Memory B cell (primary cell): Measurements from ENCODE around the gene RTN4RL2.

Experiments
- ATAC-seq: fragments of 150-1000 bp; cut with Tn5 transposase; 2 replicates; pipeline ENCODE4 v1.10.0; 2021; ENCODE audit warnings: low read depth, mild to moderate bottlenecking, moderate library complexity
- DNase-seq, 2 donors: peaks; one replicate each; pipeline ENCODE4 v3.0.0; 2022; ENCODE audit warnings: low spot score in 2 of 2
- H3K27ac Mint-ChIP-seq: one replicate; pipeline ENCODE4 v1.8.0; 2022; ENCODE audit warnings: mild to moderate bottlenecking, moderate library complexity, mixed read lengths
- H3K27me3 Mint-ChIP-seq: one replicate; pipeline ENCODE4 v1.8.0; 2022; ENCODE audit warnings: mixed read lengths
- H3K36me3 Mint-ChIP-seq: one replicate; pipeline ENCODE4 v1.8.0; 2022; ENCODE audit warnings: mild to moderate bottlenecking, mixed read lengths
- H3K4me1 Mint-ChIP-seq: one replicate; pipeline ENCODE4 v1.8.0; 2022; ENCODE audit warnings: mixed read lengths
- H3K4me3 Mint-ChIP-seq: one replicate; pipeline ENCODE4 v1.8.0; 2022; ENCODE audit warnings: mild to moderate bottlenecking, moderate library complexity, mixed read lengths
- H3K9me3 Mint-ChIP-seq: one replicate; pipeline ENCODE4 v1.8.0; 2022; ENCODE audit warnings: mixed read lengths

The RTN4RL2 gene

DNA sequence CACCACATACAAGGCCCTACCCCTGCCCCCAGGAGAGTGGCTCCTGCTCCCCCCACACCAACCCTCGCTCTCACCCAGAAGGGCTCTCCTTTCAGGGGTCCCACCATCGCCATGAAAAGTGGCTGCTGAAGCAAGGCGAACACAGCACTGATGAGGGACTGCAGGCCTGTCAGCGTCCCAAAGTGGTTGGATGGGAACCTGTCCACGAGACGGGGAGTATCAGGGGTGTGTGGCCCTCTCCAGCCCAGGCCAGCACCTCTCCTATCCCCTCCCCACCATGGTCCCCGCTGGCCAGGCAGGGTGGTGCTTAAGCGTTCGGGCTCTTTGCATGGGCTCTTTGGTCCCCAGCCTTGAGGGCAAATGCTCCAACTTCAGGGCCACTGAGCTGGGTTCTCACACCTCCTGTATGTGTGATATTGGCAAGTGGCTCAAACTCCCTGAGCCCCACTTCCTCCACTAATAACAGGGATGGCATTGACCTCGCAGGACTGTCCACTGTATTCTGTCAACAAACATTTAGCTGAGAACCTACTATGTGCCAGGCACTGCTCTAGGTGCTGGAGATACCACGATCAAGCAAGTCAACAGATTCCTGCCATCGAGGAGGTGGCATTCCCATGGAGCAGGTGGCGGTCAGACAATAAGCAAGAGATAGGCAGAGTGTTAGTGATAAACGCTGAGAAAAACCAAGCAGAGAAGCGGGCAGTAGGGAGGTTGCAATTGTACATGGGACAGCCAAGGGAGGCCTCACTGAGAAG, 26.9 kb downstream of the RTN4RL2 start:
- no peak for ATAC-seq
- H3K27ac Mint-ChIP-seq: no peak overlapping the region
- H3K4me3 Mint-ChIP-seq: no peak overlapping the region
- peaks cover 13% of the 10 kb centered on the region for H3K4me1 Mint-ChIP-seq
- peaks cover 1% of the 10 kb centered on the region for H3K27me3 Mint-ChIP-seq
- H3K36me3 Mint-ChIP-seq: peaks cover 2% of the 10 kb centered on the region
- no peak for DNase-seq
- no peaks in the 10 kb centered on the region for H3K9me3 Mint-ChIP-seq

GRCh38 chr11:57487920-57488659, 27.8 kb downstream of the RTN4RL2 start:
- peak overlapping the region; percentile 9 for H3K27ac Mint-ChIP-seq
- no peak overlapping the region for H3K4me3 Mint-ChIP-seq
- H3K36me3 Mint-ChIP-seq: peaks cover 2% of the 10 kb centered on the region

GRCh38 chr11:57490456-57491248, 30.3 kb downstream of the RTN4RL2 start:
- Mint-ChIP-seq H3K27me3 (no peaks in the 10 kb centered on the region), H3K36me3 (peaks cover 2% of the 10 kb centered on the region), H3K4me1 (no peaks in the 10 kb centered on the region), H3K27ac (no peak overlapping the region), H3K4me3 (no peak overlapping the region), H3K9me3 (no peaks in the 10 kb centered on the region)
- DNase-seq: no peak
- no peak for ATAC-seq

More at GRCh38 chr11:57487920-57488659, 27.8 kb downstream of the RTN4RL2 start:
- no peaks in the 10 kb centered on the region for H3K27me3 Mint-ChIP-seq
- ATAC-seq (no peak), DNase-seq (no peak)
- H3K4me1 Mint-ChIP-seq: peaks cover 10% of the 10 kb centered on the region
- H3K9me3 Mint-ChIP-seq: no peaks in the 10 kb centered on the region

DNA sequence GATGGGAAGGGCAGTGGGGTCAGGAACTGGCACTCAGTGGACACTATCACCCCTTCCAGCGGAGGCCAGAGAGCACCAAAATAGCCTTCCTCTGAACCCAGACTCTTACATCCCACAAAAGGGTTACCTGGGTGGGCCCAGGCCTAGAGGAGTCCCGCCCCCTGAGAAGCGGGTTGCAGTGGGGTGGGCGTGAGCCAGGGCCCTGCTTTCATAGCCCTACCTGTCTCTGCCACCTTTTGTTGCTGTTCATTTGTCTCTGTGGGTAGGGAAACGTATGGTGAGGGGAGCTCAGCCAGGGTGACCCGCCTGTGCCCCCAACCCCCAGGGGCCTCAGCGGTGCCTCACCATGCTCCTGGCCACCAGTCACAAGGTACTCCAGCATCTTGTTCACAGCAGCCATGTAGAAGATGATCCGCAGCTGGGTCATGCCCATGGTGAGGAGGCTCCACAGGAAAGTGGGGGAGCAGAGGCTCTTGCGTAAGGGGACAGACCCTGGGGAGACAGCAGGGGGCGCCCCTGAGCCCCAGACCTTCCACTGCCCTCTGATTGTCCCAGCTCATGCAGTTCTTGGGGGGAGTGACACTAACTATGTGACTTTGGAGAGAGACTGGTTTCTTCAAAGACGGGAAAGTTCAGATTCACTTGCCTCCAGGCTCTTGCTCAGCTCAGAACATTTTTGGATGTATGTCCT, 31.2 kb downstream of the RTN4RL2 start:
- no peak for DNase-seq
- H3K27me3 Mint-ChIP-seq: no peaks in the 10 kb centered on the region
- peaks cover 2% of the 10 kb centered on the region for H3K36me3 Mint-ChIP-seq
- H3K4me3 Mint-ChIP-seq: no peak overlapping the region
- no peak overlapping the region for H3K27ac Mint-ChIP-seq
- no peaks in the 10 kb centered on the region for H3K4me1 Mint-ChIP-seq
- ATAC-seq: peak; percentile 41
- no peaks in the 10 kb centered on the region for H3K9me3 Mint-ChIP-seq

- Mint-ChIP-seq H3K27ac (no peak overlapping the region), H3K27me3 (no peaks in the 10 kb centered on the region), H3K9me3 (no peaks in the 10 kb centered on the region), H3K4me1 (no peaks in the 10 kb centered on the region), H3K36me3 (no peaks in the 10 kb centered on the region), H3K4me3 (no peak overlapping the region)
- ATAC-seq: peak; percentile 83
- peak; percentile 59 to 79 for DNase-seq
Measured at GRCh38 chr11:57493507-57494503, 33.5 kb downstream of the RTN4RL2 start.

- Mint-ChIP-seq H3K36me3 (peaks cover 2% of the 10 kb centered on the region), H3K4me3 (no peak overlapping the region), H3K27me3 (no peaks in the 10 kb centered on the region), H3K4me1 (peaks cover 3% of the 10 kb centered on the region), H3K27ac (no peak overlapping the region), H3K9me3 (no peaks in the 10 kb centered on the region)
- DNase-seq: no peak
- ATAC-seq: no peak
Measured at GRCh38 chr11:57496109-57496820, 35.9 kb downstream of the RTN4RL2 start.

DNA sequence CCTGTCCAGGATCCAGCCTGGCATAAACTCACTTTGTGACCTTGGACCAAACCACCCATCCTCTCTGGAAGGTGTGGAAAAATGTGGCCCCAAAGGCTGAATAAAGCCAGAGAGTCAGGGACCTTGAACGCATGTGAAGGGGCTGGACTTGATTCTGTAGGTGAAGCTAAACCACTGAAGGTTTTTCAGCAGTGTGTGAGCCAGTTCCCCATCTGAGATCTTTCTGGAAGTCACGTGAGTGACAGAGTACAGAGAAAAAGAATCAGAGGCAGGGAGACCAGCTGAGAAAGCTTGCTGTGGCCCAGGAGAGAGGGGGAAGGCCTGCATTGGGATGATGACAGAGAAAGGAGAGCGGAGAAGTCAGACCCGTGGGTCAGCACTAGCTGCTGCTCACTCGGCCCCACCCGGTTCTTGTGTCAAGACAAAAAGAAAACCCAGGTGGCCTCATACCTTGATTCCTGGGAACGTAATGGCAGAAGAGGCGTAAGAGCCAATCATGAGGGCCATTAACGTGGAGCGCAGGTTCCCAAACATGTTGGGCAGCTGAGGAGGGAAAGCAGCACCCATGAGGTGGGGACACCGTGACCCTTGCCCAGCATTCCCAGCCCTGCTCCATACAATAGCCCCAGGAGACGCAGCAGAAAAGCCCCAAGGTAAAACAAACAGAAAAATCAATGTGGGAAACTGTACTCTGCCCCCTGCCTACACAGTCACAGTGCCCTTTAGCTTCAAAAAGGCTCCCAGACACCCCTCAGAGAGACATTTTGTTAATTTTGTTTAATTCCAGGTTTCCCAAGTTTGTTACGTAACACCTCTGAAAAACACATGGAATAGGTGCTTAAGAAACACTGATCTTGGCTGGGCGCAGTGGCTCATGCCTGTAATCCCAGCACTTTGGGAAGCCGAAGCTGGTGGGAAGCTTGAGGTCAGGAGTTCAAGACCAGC, 37.2 kb downstream of the RTN4RL2 start:
- no peaks in the 10 kb centered on the region for H3K9me3 Mint-ChIP-seq
- H3K4me1 Mint-ChIP-seq: peaks cover 3% of the 10 kb centered on the region
- ATAC-seq (no peak), DNase-seq (no peak)
- H3K27ac Mint-ChIP-seq: no peak overlapping the region
- no peaks in the 10 kb centered on the region for H3K27me3 Mint-ChIP-seq
- H3K36me3 Mint-ChIP-seq: peaks cover 2% of the 10 kb centered on the region
- H3K4me3 Mint-ChIP-seq: no peak overlapping the region

- ATAC-seq (no peak), DNase-seq (no peak)
- Mint-ChIP-seq H3K4me1 (peaks cover 3% of the 10 kb centered on the region), H3K27me3 (no peaks in the 10 kb centered on the region), H3K36me3 (peaks cover 2% of the 10 kb centered on the region), H3K27ac (no peak overlapping the region), H3K4me3 (no peak overlapping the region), H3K9me3 (no peaks in the 10 kb centered on the region)
Measured at GRCh38 chr11:57498540-57498939, 38.2 kb downstream of the RTN4RL2 start.

GRCh38 chr11:57499413-57499982, 39.2 kb downstream of the RTN4RL2 start:
- Mint-ChIP-seq H3K4me3 (peak overlapping the region; percentile 37), H3K9me3 (no peaks in the 10 kb centered on the region), H3K4me1 (peaks cover 3% of the 10 kb centered on the region), H3K27ac (no peak overlapping the region), H3K36me3 (peaks cover 2% of the 10 kb centered on the region), H3K27me3 (no peaks in the 10 kb centered on the region)
- DNase-seq (no peak), ATAC-seq (peak; percentile 86)

DNA sequence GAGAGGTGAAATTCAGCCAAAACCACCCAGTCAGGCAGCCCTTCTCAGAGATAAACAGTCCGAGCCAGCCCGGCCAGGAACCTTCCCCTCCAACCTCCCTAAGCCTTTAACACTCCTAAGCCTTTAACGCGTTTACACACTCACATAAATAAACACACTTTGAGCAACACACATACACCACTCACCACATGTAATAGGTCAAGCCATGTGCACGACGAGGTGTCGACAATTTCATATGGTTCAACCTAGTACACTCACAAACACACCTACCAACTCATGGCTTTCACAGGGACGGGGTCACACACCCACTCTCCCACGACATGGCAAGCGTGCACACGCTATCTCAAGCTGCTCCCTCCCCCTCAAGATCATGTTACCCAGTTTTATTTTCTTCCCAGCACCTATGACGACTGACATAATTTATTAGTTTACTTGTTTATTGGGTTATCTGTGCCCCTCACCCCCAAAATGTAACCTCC, 39.7 kb downstream of the RTN4RL2 start:
- no peaks in the 10 kb centered on the region for H3K27me3 Mint-ChIP-seq
- peaks cover 3% of the 10 kb centered on the region for H3K4me1 Mint-ChIP-seq
- DNase-seq (no peak), ATAC-seq (no peak)
- no peak overlapping the region for H3K27ac Mint-ChIP-seq
- no peaks in the 10 kb centered on the region for H3K9me3 Mint-ChIP-seq
- H3K36me3 Mint-ChIP-seq: peaks cover 2% of the 10 kb centered on the region
- no peak overlapping the region for H3K4me3 Mint-ChIP-seq

GRCh38 chr11:57500515-57500914, 40.2 kb downstream of the RTN4RL2 start:
- ATAC-seq (no peak), DNase-seq (no peak)
- Mint-ChIP-seq H3K4me1 (peaks cover 3% of the 10 kb centered on the region), H3K27me3 (no peaks in the 10 kb centered on the region), H3K36me3 (peaks cover 2% of the 10 kb centered on the region), H3K9me3 (no peaks in the 10 kb centered on the region), H3K27ac (no peak overlapping the region), H3K4me3 (no peak overlapping the region)
